Measurements from ENCODE around the gene DTD2. TPM values are rescaled to one million over a fixed set of nuclear protein-coding genes. Genes with fewer than 3 reads are reported as not detected.

DTD2 gene
- total RNA-seq, result 10 to 100 TPM; 11.3 to 23.6 (median 18.1) TPM
- 17.7 TPM for total RNA-seq (2013)
- total RNA-seq, result 8.1 to 34.4 (median 13.0) reads per million in 29 experiments

DNA sequence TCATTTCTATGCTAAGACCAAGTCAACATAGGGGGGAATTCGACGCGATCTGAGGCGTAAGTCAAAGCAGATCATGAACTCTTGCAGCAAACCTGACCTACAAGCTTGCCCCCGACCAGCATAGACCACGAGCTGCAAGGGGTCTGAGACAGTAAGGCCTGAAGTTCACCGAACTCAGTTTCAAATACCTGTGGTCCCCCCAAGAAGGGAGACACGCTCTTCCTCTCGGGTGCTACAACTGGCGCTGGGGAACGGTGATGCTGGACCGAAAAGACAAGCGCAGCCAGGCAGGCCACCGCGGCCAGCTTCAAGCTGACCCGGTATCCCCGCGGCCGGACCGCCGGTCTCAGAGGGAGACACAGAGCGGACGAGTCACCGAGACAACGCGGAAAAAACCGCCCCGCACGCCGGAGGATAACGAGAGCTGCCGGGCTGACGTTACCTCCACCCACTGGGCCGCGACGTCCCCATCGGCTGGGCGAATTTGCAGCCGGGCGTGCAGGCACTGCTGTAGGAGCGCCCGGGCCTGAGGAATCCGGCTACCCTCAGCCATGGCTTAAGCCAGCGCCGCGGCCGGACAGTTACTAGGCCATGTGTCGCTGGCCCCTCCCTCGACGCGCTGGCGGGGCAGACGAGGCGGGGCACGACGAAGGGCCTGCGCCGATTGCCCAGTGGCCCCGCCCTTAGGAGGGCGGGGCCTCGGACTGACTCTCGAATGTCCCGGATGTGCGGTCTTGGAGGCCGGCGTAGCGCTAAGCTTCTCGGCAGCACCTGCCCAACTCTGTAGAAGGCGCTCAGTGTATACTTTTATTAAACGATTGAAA, at the start of gene DTD2:
Gene DTD2 (minus strand): TSS at position 666 of the 824 bp plus-strand sequence. CDS start 113 bp downstream, at position 553.
- Histone ChIP-seq H3K4me1 (ENCODE audit: control insufficient read depth in 1 of 2, extremely low read depth in 1 of 2, insufficient read depth in 2 of 2, low read length in 2 of 2) (peaks cover 9% of the 10 kb centered on the region in 2 experiments), H3K4me3 (ENCODE audit: control insufficient read depth in 1 of 2, extremely low read depth in 1 of 2, low read length in 1 of 2) (peak within 1 kb of the TSS; percentile 49 to 89), H3K27me3 (replicated peaks in 1 of 2; ENCODE audit: control insufficient read depth in 2 of 2, extremely low read depth in 1 of 2, insufficient read depth in 2 of 2, low read length in 1 of 2) (no peaks in the 10 kb centered on the region), H3K9me3 (no peaks in the 10 kb centered on the region), H3K36me3 (ENCODE audit: control insufficient read depth in 2 of 2, extremely low read depth in 1 of 2, insufficient read depth in 1 of 2, low read length in 1 of 2) (peaks cover 0 to 6% of the 10 kb centered on the region in 2 donors), H3K27ac (ENCODE audit: low read length) (peak within 1 kb of the TSS; percentile 70)
- CTCF ChIA-PET, result interaction anchor here in 1 of 2 donors (0.5 to 2.1 kb wide), 7 partner anchors 8 to 430 kb away, joined by 3 to 17 read pairs (median 4); partner anchors contain the start of genes HEATR5A and STRN3
- WGBS (ENCODE audit: insufficient coverage), result under 1% methylated on average over 62 of the region's 70 CpGs
- peak within 1 kb of the TSS; percentile 88 to 92 for H3K27ac Mint-ChIP-seq
- H3K4me3 Mint-ChIP-seq, result peak within 1 kb of the TSS; percentile 95 to 97 (median 96)
- ATAC-seq (replicated peaks in 1 of 4) (peak; percentile 96 to 98 (median 98)), DNase-seq (peak; percentile 80 to 93 (median 89))
- peaks cover 4% of the 10 kb centered on the region for H3K36me3 Mint-ChIP-seq
- POLR2A ChIA-PET, result interaction anchor here (0.6 to 1.8 kb wide), 5 partner anchors 23 to 873 kb away, joined by 3 to 12 read pairs (median 4); partner anchors contain the start of gene HEATR5A (in 1 of the 2)
- H3K27me3 Mint-ChIP-seq, result peaks cover 0 to 4% of the 10 kb centered on the region in 2 donors
- peaks cover 34 to 40% (median 34%) of the 10 kb centered on the region in 3 donors for H3K4me1 Mint-ChIP-seq
- no peaks in the 10 kb centered on the region for H3K9me3 Mint-ChIP-seq

DNA sequence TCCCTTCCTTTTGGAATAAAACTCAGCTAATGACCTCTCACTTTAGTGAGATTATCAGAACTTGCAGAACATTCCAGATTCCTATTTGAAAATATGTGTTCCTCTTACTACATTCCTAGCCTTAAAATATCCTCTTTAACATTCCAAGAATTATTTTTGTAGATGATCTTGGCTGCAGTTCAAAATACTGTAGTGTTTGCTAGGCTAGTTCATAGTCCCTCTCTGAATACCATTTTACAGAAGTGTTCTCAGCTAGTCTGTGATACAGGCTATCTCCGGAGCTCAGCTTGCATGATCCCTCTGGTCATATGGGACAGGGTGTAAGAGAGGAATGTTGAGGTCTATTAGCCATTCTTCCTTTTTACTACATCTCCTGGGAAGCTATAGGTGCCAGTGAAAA, 48.1 kb upstream of the DTD2 start:
- no peaks in the 10 kb centered on the region for H3K9me3 ChIP-seq
- Mint-ChIP-seq H3K36me3 (no peaks in the 10 kb centered on the region), H3K9me3 (no peaks in the 10 kb centered on the region), H3K4me1 (no peaks in the 10 kb centered on the region), H3K27ac (no peak overlapping the region), H3K4me3 (no peak overlapping the region), H3K27me3 (peaks cover 3 to 8% of the 10 kb centered on the region in 2 donors)
- H3K4me3 ChIP-seq (ENCODE audit: control insufficient read depth in 1 of 2, extremely low read depth in 1 of 2, low read length in 1 of 2), result no peak overlapping the region
- no peaks in the 10 kb centered on the region for H3K36me3 ChIP-seq (ENCODE audit: control insufficient read depth in 2 of 2, extremely low read depth in 1 of 2, insufficient read depth in 1 of 2, low read length in 1 of 2)
- ChIA-PET POLR2A (interaction anchor here in 1 of 2 donors (0.6 kb wide), 1 partner anchor 461 kb away, joined by 3 read pairs; no protein-coding TSS in a partner anchor), CTCF (interaction anchor here (0.6 to 1.0 kb wide), 2 partner anchors 145 to 747 kb away, joined by 3 to 4 read pairs; no protein-coding TSS in a partner anchor)
- no peaks in the 10 kb centered on the region for H3K4me1 ChIP-seq (ENCODE audit: control insufficient read depth in 1 of 2, extremely low read depth in 1 of 2, insufficient read depth in 2 of 2, low read length in 2 of 2)
- DNase-seq, result no peak
- no peak overlapping the region for H3K27ac ChIP-seq (ENCODE audit: low read length)
- WGBS (ENCODE audit: insufficient coverage), result no CpG with 5 or more reads among the region's 1 CpG
- no peaks in the 10 kb centered on the region for H3K27me3 ChIP-seq (replicated peaks in 1 of 2; ENCODE audit: control insufficient read depth in 2 of 2, extremely low read depth in 1 of 2, insufficient read depth in 2 of 2, low read length in 1 of 2)
- no peak for ATAC-seq (replicated peaks in 1 of 4)

DNA sequence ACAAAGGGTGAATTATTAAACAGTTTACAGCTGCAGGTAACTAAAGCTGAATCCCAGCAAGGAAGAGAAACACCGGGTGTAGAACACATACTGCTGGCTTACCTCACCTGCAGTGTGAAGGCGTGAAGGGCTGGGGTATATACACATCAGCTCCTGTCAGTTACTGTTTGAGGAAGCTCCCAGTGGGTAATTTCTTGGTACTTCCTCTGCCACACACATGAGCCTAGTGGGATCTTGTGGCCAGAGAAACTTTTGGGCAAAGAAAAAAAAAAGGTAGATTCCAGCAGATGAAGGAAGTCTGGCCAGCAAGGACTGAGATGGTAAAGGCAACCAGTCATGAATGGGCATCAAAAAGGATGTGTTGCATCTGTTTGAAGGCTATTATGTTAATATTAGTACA, 44.6 kb upstream of the DTD2 start:
- Mint-ChIP-seq H3K4me1 (no peaks in the 10 kb centered on the region), H3K4me3 (no peak overlapping the region), H3K9me3 (peaks cover 0 to 5% (median 0%) of the 10 kb centered on the region in 3 donors), H3K27me3 (peaks cover 6 to 8% of the 10 kb centered on the region in 2 donors), H3K27ac (no peak overlapping the region), H3K36me3 (no peaks in the 10 kb centered on the region)
- Histone ChIP-seq H3K36me3 (ENCODE audit: control insufficient read depth in 2 of 2, extremely low read depth in 1 of 2, insufficient read depth in 1 of 2, low read length in 1 of 2) (no peaks in the 10 kb centered on the region), H3K27me3 (replicated peaks in 1 of 2; ENCODE audit: control insufficient read depth in 2 of 2, extremely low read depth in 1 of 2, insufficient read depth in 2 of 2, low read length in 1 of 2) (no peaks in the 10 kb centered on the region), H3K4me1 (ENCODE audit: control insufficient read depth in 1 of 2, extremely low read depth in 1 of 2, insufficient read depth in 2 of 2, low read length in 2 of 2) (no peaks in the 10 kb centered on the region), H3K4me3 (ENCODE audit: control insufficient read depth in 1 of 2, extremely low read depth in 1 of 2, low read length in 1 of 2) (no peak overlapping the region), H3K27ac (ENCODE audit: low read length) (no peak overlapping the region), H3K9me3 (no peaks in the 10 kb centered on the region)
- no CpG with 5 or more reads among the region's 2 CpGs for WGBS (ENCODE audit: insufficient coverage)
- ChIA-PET CTCF (interaction anchor here in 1 of 2 donors (0.6 kb wide), 1 partner anchor 21 kb away, joined by 6 read pairs; no protein-coding TSS in a partner anchor), POLR2A (no interaction called here)
- DNase-seq (no peak), ATAC-seq (replicated peaks in 1 of 4) (no peak)

DNA sequence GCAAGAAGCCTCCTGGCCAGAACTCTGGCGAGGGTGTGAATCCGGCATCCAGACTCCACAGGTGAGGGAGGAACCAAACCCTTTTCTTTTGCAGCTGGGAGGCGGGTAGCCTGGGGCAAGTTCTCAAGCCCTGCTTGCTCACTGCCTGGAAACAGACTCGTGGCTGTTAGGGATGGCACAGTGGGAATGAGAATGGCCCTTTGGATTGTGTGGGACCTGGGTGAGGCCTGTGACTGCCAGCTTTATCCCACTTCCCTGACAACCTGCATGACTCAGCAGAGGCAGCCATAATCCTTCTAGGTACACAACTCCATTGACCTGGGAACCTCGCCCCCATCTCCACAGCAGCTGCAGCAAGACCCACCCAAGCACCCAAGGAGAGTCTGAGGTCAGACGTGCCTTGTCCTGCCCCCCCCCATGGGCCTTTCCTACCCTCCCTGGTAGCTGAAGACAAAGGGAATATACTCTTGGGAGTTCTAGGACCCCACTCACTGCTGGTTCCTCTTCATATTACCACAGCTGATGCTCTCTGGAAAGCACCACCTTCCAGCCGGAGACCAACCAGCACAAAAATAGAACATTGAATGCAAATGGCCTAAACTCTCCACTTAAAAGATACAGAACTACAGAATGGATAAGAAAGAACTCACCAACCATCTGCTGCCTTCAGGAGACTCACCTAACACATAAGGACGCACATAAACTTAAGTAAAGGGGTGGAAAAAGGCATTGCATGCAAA, 35.6 kb upstream of the DTD2 start:
- Mint-ChIP-seq H3K9me3 (peaks cover 0 to 6% (median 0%) of the 10 kb centered on the region in 3 donors), H3K4me1 (no peaks in the 10 kb centered on the region), H3K27ac (no peak overlapping the region), H3K4me3 (no peak overlapping the region), H3K27me3 (peaks cover 9 to 10% of the 10 kb centered on the region in 2 donors), H3K36me3 (no peaks in the 10 kb centered on the region)
- ATAC-seq (replicated peaks in 1 of 4) (no peak), DNase-seq (no peak)
- H3K9me3 ChIP-seq, result no peaks in the 10 kb centered on the region
- CTCF ChIA-PET, result no interaction called here
- 75% methylated on average over 5 of the region's 8 CpGs for WGBS (ENCODE audit: insufficient coverage)
- H3K4me1 ChIP-seq (ENCODE audit: control insufficient read depth in 1 of 2, extremely low read depth in 1 of 2, insufficient read depth in 2 of 2, low read length in 2 of 2), result no peaks in the 10 kb centered on the region
- no peak overlapping the region for H3K4me3 ChIP-seq (ENCODE audit: control insufficient read depth in 1 of 2, extremely low read depth in 1 of 2, low read length in 1 of 2)
- peaks cover 0 to 19% of the 10 kb centered on the region in 2 experiments for H3K27me3 ChIP-seq (replicated peaks in 1 of 2; ENCODE audit: control insufficient read depth in 2 of 2, extremely low read depth in 1 of 2, insufficient read depth in 2 of 2, low read length in 1 of 2)
- no peaks in the 10 kb centered on the region for H3K36me3 ChIP-seq (ENCODE audit: control insufficient read depth in 2 of 2, extremely low read depth in 1 of 2, insufficient read depth in 1 of 2, low read length in 1 of 2)
- H3K27ac ChIP-seq (ENCODE audit: low read length), result no peak overlapping the region
- POLR2A ChIA-PET, result no interaction called here

DNA sequence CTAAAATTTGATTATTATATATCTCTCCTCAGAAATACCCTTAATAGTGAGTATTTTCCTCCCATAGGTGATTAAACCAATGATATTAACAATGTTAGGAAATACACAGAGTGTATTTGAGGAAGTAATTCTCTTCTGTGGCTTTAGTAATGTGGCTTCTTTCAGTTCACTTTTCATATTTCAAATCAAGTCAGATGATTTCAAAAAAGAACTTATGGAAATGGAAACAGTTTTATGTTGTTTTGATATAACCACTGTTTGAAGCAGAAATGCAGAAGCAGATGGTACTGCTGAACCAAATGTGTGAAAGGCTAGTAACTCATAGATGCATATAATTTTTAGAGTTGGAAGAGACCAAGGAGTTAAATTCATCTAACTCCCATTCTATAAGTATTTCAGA, 32.4 kb upstream of the DTD2 start:
- ChIA-PET POLR2A (no interaction called here), CTCF (no interaction called here)
- no peaks in the 10 kb centered on the region for H3K9me3 ChIP-seq
- DNase-seq, result no peak
- H3K4me3 ChIP-seq (ENCODE audit: control insufficient read depth in 1 of 2, extremely low read depth in 1 of 2, low read length in 1 of 2), result no peak overlapping the region
- no peak overlapping the region for H3K27ac ChIP-seq (ENCODE audit: low read length)
- Mint-ChIP-seq H3K4me3 (no peak overlapping the region), H3K27me3 (peaks cover 0 to 1% of the 10 kb centered on the region in 2 donors), H3K4me1 (no peaks in the 10 kb centered on the region), H3K36me3 (no peaks in the 10 kb centered on the region), H3K9me3 (no peaks in the 10 kb centered on the region), H3K27ac (no peak overlapping the region)
- no peaks in the 10 kb centered on the region for H3K36me3 ChIP-seq (ENCODE audit: control insufficient read depth in 2 of 2, extremely low read depth in 1 of 2, insufficient read depth in 1 of 2, low read length in 1 of 2)
- no peak for ATAC-seq (replicated peaks in 1 of 4)
- H3K4me1 ChIP-seq (ENCODE audit: control insufficient read depth in 1 of 2, extremely low read depth in 1 of 2, insufficient read depth in 2 of 2, low read length in 2 of 2), result no peaks in the 10 kb centered on the region
- peaks cover 0 to 16% of the 10 kb centered on the region in 2 experiments for H3K27me3 ChIP-seq (replicated peaks in 1 of 2; ENCODE audit: control insufficient read depth in 2 of 2, extremely low read depth in 1 of 2, insufficient read depth in 2 of 2, low read length in 1 of 2)

DNA sequence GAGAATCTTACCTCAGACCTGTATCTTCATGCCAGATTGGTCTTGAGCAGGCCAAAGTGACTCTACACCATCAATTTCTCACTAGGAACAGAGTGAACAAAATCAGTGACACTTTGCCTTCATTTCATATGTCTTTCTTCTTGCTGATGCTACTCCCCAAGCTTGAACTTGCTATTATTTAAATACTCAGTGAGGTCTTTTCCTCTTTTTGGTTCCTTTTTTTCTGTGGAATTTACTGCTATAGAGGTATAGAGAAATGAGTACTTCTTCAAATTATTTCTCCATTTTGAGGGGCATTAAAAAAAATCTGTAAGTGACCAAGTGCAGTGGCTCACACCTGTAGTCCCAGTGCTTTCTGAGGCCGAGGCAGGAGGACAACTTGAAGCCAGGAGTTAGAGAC, 30.6 kb upstream of the DTD2 start, which contains the start of gene GPR33:
Gene GPR33 (minus strand): TSS at position 154 of the 400 bp plus-strand sequence. CDS start 4,074 bp downstream, outside the sequence.
- no peaks in the 10 kb centered on the region for H3K4me1 ChIP-seq (ENCODE audit: control insufficient read depth in 1 of 2, extremely low read depth in 1 of 2, insufficient read depth in 2 of 2, low read length in 2 of 2)
- POLR2A ChIA-PET, result no interaction called here
- no peak within 1 kb of the TSS for H3K4me3 ChIP-seq (ENCODE audit: control insufficient read depth in 1 of 2, extremely low read depth in 1 of 2, low read length in 1 of 2)
- peaks cover 0 to 9% of the 10 kb centered on the region in 2 experiments for H3K27me3 ChIP-seq (replicated peaks in 1 of 2; ENCODE audit: control insufficient read depth in 2 of 2, extremely low read depth in 1 of 2, insufficient read depth in 2 of 2, low read length in 1 of 2)
- CTCF ChIA-PET, result no interaction called here
- no peaks in the 10 kb centered on the region for H3K36me3 ChIP-seq (ENCODE audit: control insufficient read depth in 2 of 2, extremely low read depth in 1 of 2, insufficient read depth in 1 of 2, low read length in 1 of 2)
- no peaks in the 10 kb centered on the region for H3K9me3 ChIP-seq
- H3K9me3 Mint-ChIP-seq, result no peaks in the 10 kb centered on the region
- H3K27ac ChIP-seq (ENCODE audit: low read length), result no peak within 1 kb of the TSS
- H3K36me3 Mint-ChIP-seq, result no peaks in the 10 kb centered on the region
- no peaks in the 10 kb centered on the region for H3K4me1 Mint-ChIP-seq
- H3K27ac Mint-ChIP-seq, result no peak within 1 kb of the TSS
- no peak within 1 kb of the TSS for H3K4me3 Mint-ChIP-seq
- DNase-seq (no peak), ATAC-seq (replicated peaks in 1 of 4) (no peak)
- WGBS (ENCODE audit: insufficient coverage), result 43% methylated on average over 1 of the region's 1 CpG
- no peaks in the 10 kb centered on the region for H3K27me3 Mint-ChIP-seq

Measured in T-cell (primary cell).